EH (cell line): ENCODE measurements around the gene ERC2.

Source experiments
- DNase-seq: peaks from one replicate; pipeline ENCODE4 v3.0.0-alpha.2; 2015; ENCODE audit warnings: low read depth

ERC2 gene

GRCh38 chr3:55555873-55556618 is 912.2 kb downstream of the ERC2 start:
- peak; percentile 16 for DNase-seq

- DNase-seq: no peak
Measured at GRCh38 chr3:55554634-55555425, 913.4 kb downstream of the ERC2 start.

DNA sequence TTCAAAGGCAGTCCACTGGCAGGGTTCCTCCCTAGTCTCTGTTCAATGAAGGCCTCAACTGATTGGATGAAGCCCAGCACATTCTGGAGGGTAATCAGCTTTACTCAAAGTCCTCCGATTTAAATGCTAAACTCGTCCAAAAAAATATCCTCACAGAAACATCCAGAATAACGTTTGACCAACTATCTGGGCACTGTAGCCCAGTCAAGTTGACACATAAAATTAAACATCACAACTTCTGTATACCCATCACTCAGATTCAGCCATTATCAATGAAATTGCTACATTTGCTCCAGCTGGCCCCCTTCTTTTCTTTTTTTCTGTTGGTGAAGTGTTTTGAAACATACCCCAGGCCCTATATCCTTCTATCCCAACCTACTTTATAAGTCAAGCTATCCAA is 916.6 kb downstream of the ERC2 start:
- DNase-seq: no peak

DNA sequence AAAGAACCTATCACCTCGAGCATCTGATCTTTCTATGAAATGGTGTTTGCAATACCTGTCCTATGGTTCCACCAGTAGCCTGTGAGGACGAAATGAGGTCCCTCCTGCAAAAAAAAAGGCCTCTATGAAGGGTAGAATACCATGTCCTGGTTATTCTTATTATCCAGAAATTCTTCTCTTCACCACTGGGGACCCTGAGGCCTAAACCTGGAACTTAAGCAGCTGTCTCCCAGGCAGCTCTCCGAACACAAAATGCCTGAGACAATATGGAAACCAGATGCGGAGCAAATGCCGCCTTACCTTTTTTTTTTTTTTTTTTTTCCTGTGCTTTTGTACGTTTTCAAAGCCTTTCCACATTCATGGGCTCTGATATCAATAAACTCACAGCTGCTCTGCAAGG is 919.1 kb downstream of the ERC2 start:
- DNase-seq: peak; percentile 55

DNA sequence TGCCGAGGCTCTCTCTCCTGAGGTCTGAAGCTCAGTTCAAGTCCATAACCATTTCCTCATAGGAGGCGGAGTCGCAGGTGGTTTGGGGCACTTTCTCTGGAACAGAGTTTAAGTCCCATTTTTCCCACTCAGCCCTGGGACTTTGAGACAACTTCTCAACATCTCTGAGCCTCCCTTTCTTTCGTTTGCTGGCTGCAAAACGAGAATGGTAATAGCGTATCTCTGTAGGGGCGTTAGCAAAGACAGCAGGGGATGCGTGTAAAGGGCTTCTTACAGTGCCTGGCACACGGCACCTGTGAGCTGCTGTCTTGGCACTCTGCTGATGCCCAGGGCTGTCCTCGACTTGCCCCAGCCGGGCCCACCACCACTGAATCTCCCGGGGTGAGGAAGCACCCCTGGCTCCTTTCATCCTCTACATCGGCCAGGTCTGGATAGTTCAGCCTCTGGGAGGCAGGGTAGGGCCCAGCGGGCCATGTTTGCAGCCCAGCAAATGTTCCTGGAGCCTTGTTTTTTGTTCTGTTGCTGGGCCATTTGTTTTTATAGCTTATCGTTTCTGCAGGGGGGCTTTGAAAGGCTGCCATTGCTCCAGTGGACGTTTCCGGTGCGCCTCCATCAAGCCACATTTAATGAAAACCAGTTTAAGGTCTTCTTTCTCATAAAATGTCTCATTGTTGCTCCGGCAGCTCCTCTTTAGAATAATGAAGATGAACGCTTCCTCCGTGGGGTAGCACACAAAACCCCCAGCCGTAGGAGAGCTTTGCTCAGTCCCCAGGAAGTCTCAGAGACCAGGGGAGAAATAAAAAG is 921.2 kb downstream of the ERC2 start:
- no peak for DNase-seq

DNA sequence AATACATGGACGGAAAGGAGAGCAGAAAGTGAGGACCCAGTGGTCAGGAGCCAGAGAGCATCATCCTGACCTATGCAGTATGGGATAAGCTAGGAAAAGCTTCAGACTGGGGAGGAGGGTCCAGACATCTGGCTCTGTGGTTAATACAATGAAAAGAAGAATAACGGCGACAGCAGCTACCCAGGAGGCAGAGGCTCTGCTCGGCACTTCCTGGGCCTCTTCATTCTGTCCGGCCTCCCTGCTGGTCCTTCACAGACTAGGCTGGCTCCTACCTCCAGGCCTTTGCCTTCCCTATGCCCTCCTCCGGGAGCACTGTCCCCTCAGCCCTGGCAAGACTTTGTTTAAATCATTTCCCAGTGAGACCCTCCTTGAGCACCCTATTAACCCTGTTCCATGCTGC is 922.3 kb downstream of the ERC2 start:
- no peak for DNase-seq

DNA sequence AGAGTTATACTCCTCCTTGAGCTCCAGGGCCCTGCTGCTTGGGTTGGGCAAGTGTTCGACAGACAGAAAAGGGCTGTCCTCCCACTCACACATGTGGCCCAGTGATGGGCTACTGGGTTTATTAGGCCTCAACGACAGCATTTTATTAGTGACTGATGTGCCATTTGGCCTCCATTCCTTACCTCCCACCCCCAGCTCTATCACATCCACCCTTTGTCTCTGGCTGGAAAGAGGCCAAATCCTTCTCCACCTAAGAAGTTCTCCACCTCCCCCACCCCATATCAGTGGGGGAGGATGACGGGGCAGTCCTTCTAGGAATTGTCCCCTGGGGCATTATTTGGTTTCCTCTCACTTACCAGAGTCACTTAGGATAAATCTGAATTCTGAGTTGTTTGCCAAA is 924.0 kb downstream of the ERC2 start:
- DNase-seq: no peak

DNA sequence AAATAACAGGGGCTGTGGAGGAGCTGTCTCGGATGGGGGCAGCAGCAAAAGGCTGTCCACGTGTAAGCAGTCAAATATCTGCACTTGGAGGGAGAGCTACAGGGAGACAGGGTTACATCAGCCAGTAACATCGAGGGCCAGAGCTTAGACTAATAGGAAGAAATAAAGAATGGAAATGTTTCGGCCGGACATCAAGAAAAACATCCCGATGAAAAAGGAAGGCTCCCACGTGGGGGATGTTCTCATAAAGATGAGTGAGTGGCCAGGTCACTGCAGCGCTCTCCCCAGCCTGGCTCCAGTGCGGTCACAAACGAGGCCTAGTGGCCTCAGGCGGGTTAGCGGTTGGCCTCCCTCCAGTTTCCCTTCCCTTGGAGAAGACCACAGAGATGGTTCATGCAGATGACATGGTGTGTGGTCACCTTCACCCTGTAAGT is 925.1 kb downstream of the ERC2 start:
- peak; percentile 67 for DNase-seq

DNA sequence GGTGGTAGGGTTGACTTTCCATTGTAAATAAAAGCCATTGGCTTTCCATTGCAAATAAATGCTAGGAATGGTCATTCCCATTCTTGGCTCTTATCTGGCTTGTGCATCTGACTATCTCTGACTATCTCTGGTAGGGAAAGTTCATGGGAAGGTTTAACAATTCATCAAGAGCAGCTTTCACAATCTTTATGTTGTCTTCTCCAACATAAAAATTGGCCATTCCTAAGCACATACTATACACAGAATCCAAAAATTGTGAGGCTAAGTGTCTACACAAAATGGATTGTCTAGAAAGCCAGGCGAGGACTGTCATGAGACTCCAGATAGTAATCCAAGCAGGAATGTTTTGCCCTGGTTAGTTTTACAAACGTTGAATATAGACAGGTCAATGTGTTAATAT is 926.8 kb downstream of the ERC2 start:
- peak; percentile 47 for DNase-seq

- DNase-seq: no peak
Measured at GRCh38 chr3:55541016-55541415, 927.3 kb downstream of the ERC2 start.

DNA sequence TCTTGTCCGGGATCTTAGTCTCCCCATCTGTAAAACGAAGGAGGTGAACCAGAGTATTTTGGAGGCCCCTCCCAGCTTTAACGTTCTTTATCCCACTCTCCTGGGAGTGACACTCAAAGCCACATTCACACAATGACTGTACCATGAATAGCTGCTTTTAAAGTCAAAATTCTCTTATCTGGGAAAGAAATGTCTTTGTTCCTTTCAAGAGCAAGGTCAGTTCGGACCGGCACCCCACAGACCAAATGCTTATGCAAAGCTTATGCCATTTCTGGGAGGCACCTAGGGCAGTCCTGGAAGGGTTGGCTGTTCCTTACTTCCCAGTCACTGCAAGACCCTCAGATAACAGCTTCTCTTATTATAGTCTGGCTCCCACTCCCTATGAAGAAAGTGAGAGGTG is 927.7 kb downstream of the ERC2 start:
- no peak for DNase-seq

DNA sequence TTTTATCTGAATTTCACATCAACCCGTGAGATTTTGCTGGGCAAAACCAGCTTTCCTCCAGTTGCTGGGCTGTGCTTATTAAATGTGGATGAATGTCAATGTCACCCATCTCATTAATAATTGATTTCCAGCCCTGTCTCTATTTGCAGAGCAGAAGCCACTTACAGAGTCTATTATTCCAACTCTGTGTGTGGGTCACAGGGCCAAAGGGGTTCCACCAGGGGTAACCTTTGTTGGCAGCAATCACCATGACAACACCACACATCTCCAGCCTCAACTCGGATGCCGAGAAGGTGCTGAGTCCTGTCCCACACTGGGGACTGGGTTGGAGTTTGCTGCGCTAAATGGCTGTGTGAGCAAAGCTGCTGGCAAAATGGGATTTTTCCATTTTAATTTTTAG is 930.1 kb downstream of the ERC2 start:
- no peak for DNase-seq

DNA sequence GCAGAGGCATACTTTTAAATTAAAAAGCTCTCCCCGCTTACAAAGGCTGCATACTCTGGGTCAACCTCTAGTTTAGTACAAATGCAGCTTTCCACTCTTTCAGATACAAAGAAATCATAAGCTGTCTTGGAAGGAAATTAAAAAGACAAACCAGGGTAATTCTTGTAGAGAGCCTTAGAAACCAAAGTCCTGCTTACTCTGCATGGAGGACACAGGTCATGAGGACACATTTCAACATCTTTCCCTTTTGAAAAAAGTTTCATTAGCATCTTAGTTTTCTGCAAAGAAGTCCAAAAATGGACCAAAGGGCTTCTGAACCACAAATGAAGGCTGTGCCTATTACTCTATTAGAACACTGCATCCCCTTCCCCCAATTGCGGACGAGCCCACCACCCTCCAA is 930.7 kb downstream of the ERC2 start:
- no peak for DNase-seq

GRCh38 chr3:55537129-55537528 is 931.1 kb downstream of the ERC2 start:
- DNase-seq: no peak

DNA sequence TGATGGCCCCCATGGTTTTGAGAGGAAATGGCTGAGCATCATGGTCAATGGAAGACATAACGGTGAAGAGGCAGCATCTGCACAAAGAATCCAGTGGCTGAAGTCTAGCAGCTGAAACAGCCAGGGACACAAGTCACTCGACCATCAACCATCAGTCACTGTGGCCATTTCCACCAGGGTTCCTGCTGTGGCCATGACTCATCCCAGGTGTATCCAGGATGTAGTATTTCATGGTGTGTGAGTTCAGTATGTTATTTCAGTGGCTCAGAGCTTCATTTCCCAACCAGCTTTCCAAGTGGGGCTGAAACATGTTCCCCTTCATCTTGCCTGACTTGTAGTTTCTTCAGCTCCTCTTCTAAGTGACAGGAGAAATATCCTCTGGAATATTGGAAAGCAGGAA is 933.4 kb downstream of the ERC2 start:
- DNase-seq: no peak

DNA sequence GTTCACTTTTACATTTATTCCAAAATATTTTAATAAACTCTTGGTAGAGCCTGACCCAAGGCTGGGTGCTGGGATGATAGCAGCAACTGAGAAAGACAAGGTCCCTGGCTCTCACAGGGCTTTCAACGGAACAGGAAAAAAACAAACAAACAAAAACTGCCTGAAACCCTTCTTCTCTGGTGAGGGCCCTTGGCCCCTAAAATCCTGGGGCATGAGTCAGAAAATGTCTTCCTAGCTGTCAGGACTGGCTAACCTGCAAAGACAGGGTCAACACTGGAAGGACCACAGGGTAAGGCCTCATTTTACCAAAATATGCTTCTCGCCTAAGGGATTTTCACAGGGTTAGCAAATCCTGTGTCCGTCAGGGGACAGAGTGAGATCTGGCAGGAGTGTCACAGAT is 935.5 kb downstream of the ERC2 start:
- DNase-seq: no peak

DNA sequence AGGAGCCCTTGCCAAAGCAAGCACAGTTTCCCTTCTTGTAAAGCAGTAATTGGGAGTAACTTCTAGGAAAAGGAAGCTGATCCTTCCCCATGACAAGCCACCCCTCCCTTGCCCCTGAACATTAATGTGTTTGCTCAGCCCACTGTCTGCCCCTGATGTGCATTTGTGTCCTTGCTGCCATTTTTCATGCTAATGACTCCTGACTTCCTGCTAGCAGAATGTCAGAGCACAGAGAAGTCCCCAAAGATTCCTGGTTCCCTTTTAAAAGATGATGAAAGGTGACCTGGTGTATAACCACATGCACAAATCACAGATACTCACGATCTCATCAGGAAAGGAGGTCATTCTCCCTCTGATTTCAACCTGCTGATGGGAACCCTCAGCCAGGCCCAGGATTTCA is 936.9 kb downstream of the ERC2 start:
- DNase-seq: no peak

DNA sequence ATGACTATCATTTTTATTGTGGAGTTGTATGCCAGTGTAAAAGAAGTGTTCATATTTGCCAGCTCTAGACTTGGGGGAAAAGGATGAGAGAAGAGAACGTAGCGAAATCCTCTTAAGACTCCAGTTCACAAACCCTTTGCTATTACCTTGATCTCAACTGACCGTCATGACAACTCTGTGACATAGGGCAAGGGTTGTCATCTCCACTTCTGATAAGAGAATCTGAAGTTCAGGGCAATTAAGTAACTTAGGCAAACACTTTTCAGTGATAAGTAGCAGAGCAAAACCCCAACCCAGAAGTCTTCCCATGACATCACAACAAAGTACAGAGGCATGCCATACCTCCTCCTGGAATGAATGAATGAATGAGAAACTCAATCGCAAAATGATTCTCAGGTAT is 940.9 kb downstream of the ERC2 start:
- no peak for DNase-seq

DNA sequence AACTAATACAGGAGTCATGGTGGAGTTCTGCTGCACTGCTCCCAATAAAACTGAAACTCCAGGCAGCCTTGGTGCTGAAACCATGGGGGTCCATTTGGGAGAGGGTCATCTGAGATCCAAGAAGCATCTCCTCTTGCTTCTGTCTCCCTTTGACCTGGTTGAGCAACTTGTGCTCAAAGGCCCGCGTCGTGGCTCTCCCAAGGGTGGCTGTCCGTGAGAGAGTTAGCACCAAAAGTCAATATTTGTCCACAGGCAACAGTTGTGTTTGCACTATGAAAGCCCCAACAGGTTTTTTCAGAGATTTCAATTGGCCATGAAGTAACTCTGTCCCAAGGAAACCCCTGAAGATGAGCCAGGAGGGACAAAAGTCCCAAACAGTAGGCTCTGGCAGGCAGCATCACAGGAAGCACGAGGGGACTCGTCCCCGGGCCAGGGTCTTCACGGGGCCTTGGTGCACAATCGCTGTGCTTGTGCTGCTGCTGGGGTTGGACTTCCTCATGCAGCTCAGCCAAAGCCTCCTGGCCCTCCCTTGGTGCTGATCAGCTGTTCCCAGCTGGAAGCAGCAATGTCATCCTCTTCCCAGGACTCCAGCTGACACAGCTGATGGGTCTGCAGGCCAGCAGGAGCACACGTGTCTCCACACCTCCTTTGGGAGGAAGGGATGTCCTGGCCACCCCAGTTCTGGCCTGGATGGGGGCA is 941.8 kb downstream of the ERC2 start:
- no peak for DNase-seq

- DNase-seq: no peak
Measured at GRCh38 chr3:55525436-55525835, 942.8 kb downstream of the ERC2 start.

DNA sequence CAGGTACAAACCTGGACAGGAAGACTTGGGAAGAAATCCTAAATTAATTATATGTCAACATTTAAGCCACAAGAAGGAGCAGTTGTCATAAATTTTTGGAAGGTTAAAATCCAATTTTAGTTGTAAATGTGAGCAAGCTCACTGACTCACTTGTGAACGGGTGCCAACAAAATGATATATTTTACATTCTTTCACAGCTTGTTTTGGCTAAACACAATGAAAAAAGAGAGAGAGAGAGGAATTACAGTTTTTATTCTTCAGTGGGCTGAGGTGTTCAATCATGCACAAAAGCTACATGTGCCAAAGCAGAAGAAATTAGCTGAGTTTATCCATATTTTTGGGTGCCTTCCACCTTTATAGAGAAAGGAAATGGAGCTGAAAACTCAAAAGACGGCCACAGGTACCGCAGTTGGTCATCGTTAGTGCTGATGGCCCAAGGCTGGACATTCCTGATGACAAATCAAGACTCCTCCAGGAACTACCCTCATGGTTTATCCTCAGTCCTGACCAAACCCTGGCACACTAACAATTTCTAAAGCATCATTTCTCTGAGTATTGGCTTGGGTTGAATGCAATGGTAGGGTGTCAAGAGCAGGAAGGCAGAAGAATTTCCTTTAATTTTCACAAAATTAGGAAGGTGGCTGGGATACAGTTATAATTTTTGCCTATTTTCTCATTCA is 943.6 kb downstream of the ERC2 start:
- peak; percentile 79 for DNase-seq

DNA sequence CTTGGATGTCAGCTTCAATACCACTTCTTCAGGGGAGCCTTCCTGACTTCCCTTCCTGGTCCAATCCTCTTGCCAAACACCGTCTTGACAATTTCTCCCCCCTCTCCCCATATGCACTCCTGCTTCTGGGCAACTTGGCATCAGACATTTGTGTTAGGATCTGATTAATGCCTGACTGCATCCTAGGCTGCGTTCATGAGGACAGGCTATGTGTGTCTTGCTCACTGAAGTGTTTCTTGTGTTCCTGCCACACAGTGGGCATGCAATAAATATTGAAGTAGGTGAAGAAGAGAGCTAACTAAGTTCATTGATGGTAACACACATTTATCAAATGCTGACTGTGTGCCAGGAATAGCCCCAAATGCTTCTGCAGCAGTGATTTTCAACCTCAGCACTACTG is 944.8 kb downstream of the ERC2 start:
- no peak for DNase-seq
